Stimulated activated naive CD4-positive, alpha-beta T cell treated with Interleukin-2 at 50 U/mL for 16 hours (primary cell): ENCODE measurements around the gene PIK3R6.

ENCODE experiments used
- DNase-seq: peaks from one replicate; lab custom pipeline; 2025; lab: John Stamatoyannopoulos, UW

PIK3R6 gene

GRCh38 chr17:8893621-8894201, 26.2 kb upstream of the PIK3R6 start:
- DNase-seq = no peak

- DNase-seq = no peak
Observed at GRCh38 chr17:8893059-8893458, 25.6 kb upstream of the PIK3R6 start.

GRCh38 chr17:8892338-8892690, 24.8 kb upstream of the PIK3R6 start:
- DNase-seq = no peak

GRCh38 chr17:8890671-8891070, 23.2 kb upstream of the PIK3R6 start:
- no peak for DNase-seq

GRCh38 chr17:8889458-8890210, 22.2 kb upstream of the PIK3R6 start:
- DNase-seq = no peak

GRCh38 chr17:8888704-8889302, 21.3 kb upstream of the PIK3R6 start:
- no peak for DNase-seq

GRCh38 chr17:8887834-8888703, 20.6 kb upstream of the PIK3R6 start:
- no peak for DNase-seq

- no peak for DNase-seq
Observed at GRCh38 chr17:8887301-8887700, 19.8 kb upstream of the PIK3R6 start.

GRCh38 chr17:8885967-8886684, 18.7 kb upstream of the PIK3R6 start:
- DNase-seq = no peak

- DNase-seq = peak; percentile 58
Observed at GRCh38 chr17:8885163-8885966, 17.9 kb upstream of the PIK3R6 start.

- no peak for DNase-seq
Observed at GRCh38 chr17:8884336-8884990, 17.0 kb upstream of the PIK3R6 start.

- no peak for DNase-seq
Observed at GRCh38 chr17:8883353-8883752, 15.9 kb upstream of the PIK3R6 start.

GRCh38 chr17:8881606-8882005, 14.1 kb upstream of the PIK3R6 start:
- no peak for DNase-seq

GRCh38 chr17:8880466-8880865, 13.0 kb upstream of the PIK3R6 start:
- no peak for DNase-seq

GRCh38 chr17:8879410-8879809, 11.9 kb upstream of the PIK3R6 start:
- DNase-seq = no peak

- no peak for DNase-seq
Observed at GRCh38 chr17:8877984-8878383, 10.5 kb upstream of the PIK3R6 start.

GRCh38 chr17:8875957-8876356, 8.5 kb upstream of the PIK3R6 start:
- no peak for DNase-seq

- DNase-seq = no peak
Observed at GRCh38 chr17:8875436-8875835, 8.0 kb upstream of the PIK3R6 start.

- DNase-seq = no peak
Observed at GRCh38 chr17:8873801-8874715, 6.6 kb upstream of the PIK3R6 start.
